HG03103 (cell line): ENCODE data around the gene VPS18.

Source experiments
- ATAC-seq: cut with Tn5 transposase; IDR thresholded peaks from one replicate; pipeline ENCODE4 v1.9.1; 2021; ENCODE audit warnings: low read depth; ENCODE audit not compliant: unreplicated experiment

The VPS18 gene

GRCh38 chr15:40918146-40918798 is 24.0 kb downstream of the VPS18 start:
- no peak for ATAC-seq

- no peak for ATAC-seq
These were observed 24.6 kb downstream of the VPS18 start for GRCh38 chr15:40918799-40919392.

- no peak for ATAC-seq
These were observed 27.8 kb downstream of the VPS18 start for GRCh38 chr15:40921949-40922607.

- no peak for ATAC-seq
These were observed 28.4 kb downstream of the VPS18 start for GRCh38 chr15:40922608-40923005.

GRCh38 chr15:40923551-40923950 is 29.3 kb downstream of the VPS18 start:
- ATAC-seq: no peak

GRCh38 chr15:40925495-40925862 is 31.2 kb downstream of the VPS18 start:
- ATAC-seq: no peak

- no peak for ATAC-seq
These were observed 31.8 kb downstream of the VPS18 start for GRCh38 chr15:40925863-40926658.

GRCh38 chr15:40926659-40927494 is 32.6 kb downstream of the VPS18 start:
- ATAC-seq: no peak

GRCh38 chr15:40927495-40927872 is 33.2 kb downstream of the VPS18 start:
- no peak for ATAC-seq

- ATAC-seq: no peak
These were observed 33.9 kb downstream of the VPS18 start for GRCh38 chr15:40927873-40928806.

- no peak for ATAC-seq
These were observed 34.8 kb downstream of the VPS18 start, which contains the start of gene DLL4 for GRCh38 chr15:40928821-40929659. Gene DLL4 (plus strand): TSS chr15:40929340. CDS start chr15:40929669, 329 bp downstream.

GRCh38 chr15:40929660-40930429 is 35.6 kb downstream of the VPS18 start:
- ATAC-seq: no peak

- ATAC-seq: no peak
These were observed 36.4 kb downstream of the VPS18 start for GRCh38 chr15:40930430-40931299.

GRCh38 chr15:40931300-40932142 is 37.3 kb downstream of the VPS18 start:
- no peak for ATAC-seq

GRCh38 chr15:40932156-40932555 is 37.9 kb downstream of the VPS18 start:
- ATAC-seq: no peak
